Amniotic epithelial cell (primary cell): Measurements from ENCODE around the gene HCN4.

Source experiments
- DNase-seq: peaks from one replicate; pipeline ENCODE4 v3.0.0-alpha.2; 2010; ENCODE audit warnings: low read depth

The HCN4 gene

GRCh38 chr15:73368301-73369136 lies at the start of gene HCN4:
TSS of gene HCN4 (minus strand) at chr15:73368958. CDS start at chr15:73368270, 688 bp downstream.
- no peak for DNase-seq

- no peak for DNase-seq
These were observed 46.1 kb upstream of the HCN4 start for GRCh38 chr15:73414876-73415275.

GRCh38 chr15:73403171-73403570 lies 34.4 kb upstream of the HCN4 start:
- DNase-seq, result peak; percentile 16

- DNase-seq, result peak; percentile 84
These were observed 31.5 kb upstream of the HCN4 start for GRCh38 chr15:73400222-73400621.

GRCh38 chr15:73398861-73399260 lies 30.1 kb upstream of the HCN4 start:
- no peak for DNase-seq

GRCh38 chr15:73397461-73397860 lies 28.7 kb upstream of the HCN4 start:
- no peak for DNase-seq

GRCh38 chr15:73395671-73396070 lies 26.9 kb upstream of the HCN4 start:
- DNase-seq, result no peak

GRCh38 chr15:73394782-73395181 lies 26.0 kb upstream of the HCN4 start:
- no peak for DNase-seq

GRCh38 chr15:73393336-73393735 lies 24.6 kb upstream of the HCN4 start:
- no peak for DNase-seq

- DNase-seq, result no peak
These were observed 23.3 kb upstream of the HCN4 start for GRCh38 chr15:73392025-73392424.

- no peak for DNase-seq
These were observed 22.5 kb upstream of the HCN4 start for GRCh38 chr15:73391128-73391872.

- DNase-seq, result peak; percentile 37
These were observed 21.3 kb upstream of the HCN4 start for GRCh38 chr15:73389971-73390544.

- DNase-seq, result no peak
These were observed 20.8 kb upstream of the HCN4 start for GRCh38 chr15:73389539-73389938.

GRCh38 chr15:73388256-73388781 lies 19.6 kb upstream of the HCN4 start:
- DNase-seq, result peak; percentile 94

GRCh38 chr15:73387507-73388255 lies 18.9 kb upstream of the HCN4 start:
- peak; percentile 84 for DNase-seq

- no peak for DNase-seq
These were observed 18.2 kb upstream of the HCN4 start for GRCh38 chr15:73386886-73387506.

- DNase-seq, result no peak
These were observed 17.5 kb upstream of the HCN4 start for GRCh38 chr15:73386238-73386637.

GRCh38 chr15:73385205-73385604 lies 16.4 kb upstream of the HCN4 start:
- DNase-seq, result no peak

GRCh38 chr15:73383310-73384189 lies 14.8 kb upstream of the HCN4 start:
- no peak for DNase-seq

GRCh38 chr15:73382115-73382514 lies 13.4 kb upstream of the HCN4 start:
- DNase-seq, result no peak
